Loucy (cell line): ENCODE results near the gene CREG1.

Experiments used
- H2AFZ ChIP-seq: fragments of 200-600 bp; sonication (generic); 2 replicates; pipeline ENCODE4 v1.6.0; 2016; ENCODE audit warnings: antibody characterized with exemption, mild to moderate bottlenecking, low read length, moderate library complexity
- H3F3A ChIP-seq: fragments of 200-600 bp; 2 replicates; pipeline ENCODE4 v1.6.0; 2016; ENCODE audit warnings: antibody characterized with exemption, low read depth, mild to moderate bottlenecking
- H3K27me3 ChIP-seq: fragments of 200-600 bp; sonication (generic); 2 replicates; pipeline ENCODE4 v1.6.1; 2014; ENCODE audit warnings: low read length, mild to moderate bottlenecking; ENCODE audit not compliant: insufficient read depth, poor library complexity, severe bottlenecking
- H3K36me3 ChIP-seq: fragments of 200-600 bp; sonication (generic); 2 replicates; pipeline ENCODE4 v1.6.1; 2016; ENCODE audit warnings: low read length; ENCODE audit not compliant: insufficient read depth
- H3K4me1 ChIP-seq: fragments of 200-600 bp; sonication (generic); 2 replicates; pipeline ENCODE4 v1.5.1; 2014; ENCODE audit warnings: low read length, mild to moderate bottlenecking; ENCODE audit not compliant: insufficient read depth, poor library complexity, severe bottlenecking
- H3K4me2 ChIP-seq: fragments of 200-600 bp; sonication (generic); 2 replicates; pipeline ENCODE4 v1.6.0; 2014; ENCODE audit warnings: antibody characterized with exemption, low read length, low read depth, mild to moderate bottlenecking; ENCODE audit not compliant: poor library complexity, severe bottlenecking
- H3K4me3 ChIP-seq: fragments of 200-600 bp; sonication (generic); 2 replicates; pipeline ENCODE4 v1.5.1; 2014; ENCODE audit warnings: low read length, mild to moderate bottlenecking, mixed read lengths; ENCODE audit not compliant: poor library complexity, severe bottlenecking
- H3K79me2 ChIP-seq: fragments of 200-600 bp; sonication (generic); 2 replicates; pipeline ENCODE4 v1.6.1; 2014; ENCODE audit warnings: low read length; ENCODE audit not compliant: insufficient read depth
- H3K9ac ChIP-seq: fragments of 200-600 bp; sonication (generic); 2 replicates; pipeline ENCODE4 v1.6.0; 2014; ENCODE audit warnings: mild to moderate bottlenecking, low read depth, low read length, moderate library complexity; ENCODE audit not compliant: poor library complexity, severe bottlenecking
- H3K9me2 ChIP-seq: fragments of 200-600 bp; sonication (generic); replicated peaks from 2 replicates; pipeline ENCODE4 v1.6.1; 2016; ENCODE audit warnings: low read depth, low read length, mixed read lengths
- H3K9me3 ChIP-seq: fragments of 200-600 bp; sonication (generic); 2 replicates; pipeline ENCODE4 v1.6.1; 2014; ENCODE audit warnings: mild to moderate bottlenecking, antibody characterized with exemption, low read length, low read depth; ENCODE audit not compliant: insufficient read depth
- H4K20me1 ChIP-seq: fragments of 200-600 bp; sonication (generic); 2 replicates; pipeline ENCODE4 v1.6.0; 2014; ENCODE audit warnings: antibody characterized with exemption, low read length, mild to moderate bottlenecking; ENCODE audit not compliant: insufficient read depth, poor library complexity, severe bottlenecking
- EZH2phosphoT487 ChIP-seq: fragments of 200-600 bp; IDR thresholded peaks from 2 replicates; pipeline ENCODE4 v1.6.1; 2018; ENCODE audit warnings: antibody characterized with exemption, mild to moderate bottlenecking, moderate library complexity, borderline replicate concordance
- TF ChIP-seq, protein P1 (sequence below): fragments of 200-600 bp; sonication (generic); conservative IDR thresholded peaks from 2 replicates; pipeline ENCODE4 v1.5.1; 2014; ENCODE audit warnings: mild to moderate bottlenecking, antibody characterized with exemption, low read length

The CREG1 gene

DNA sequence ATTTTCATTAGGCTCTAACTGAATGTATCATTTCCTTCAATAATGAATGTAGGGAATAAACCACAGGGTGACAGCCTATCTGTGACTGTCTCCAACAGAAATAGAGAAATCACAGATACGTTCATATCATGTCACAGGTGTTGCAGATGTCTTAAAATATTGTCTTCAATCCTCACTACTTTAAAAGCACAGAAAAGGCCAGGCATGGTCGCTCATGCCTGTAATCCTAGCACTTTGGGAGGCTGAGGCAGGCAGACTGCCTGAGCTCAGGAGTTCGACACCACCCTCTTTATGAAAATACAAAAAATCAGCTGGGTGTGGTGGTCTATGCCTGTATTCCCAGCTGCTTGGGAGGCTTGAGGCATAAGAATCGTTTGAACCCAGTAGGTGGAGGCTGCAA lies 8.2 kb downstream of the CREG1 start:
- H3K4me1 ChIP-seq: peaks cover 18% of the 10 kb centered on the region
- TF ChIP-seq, protein P1, sequence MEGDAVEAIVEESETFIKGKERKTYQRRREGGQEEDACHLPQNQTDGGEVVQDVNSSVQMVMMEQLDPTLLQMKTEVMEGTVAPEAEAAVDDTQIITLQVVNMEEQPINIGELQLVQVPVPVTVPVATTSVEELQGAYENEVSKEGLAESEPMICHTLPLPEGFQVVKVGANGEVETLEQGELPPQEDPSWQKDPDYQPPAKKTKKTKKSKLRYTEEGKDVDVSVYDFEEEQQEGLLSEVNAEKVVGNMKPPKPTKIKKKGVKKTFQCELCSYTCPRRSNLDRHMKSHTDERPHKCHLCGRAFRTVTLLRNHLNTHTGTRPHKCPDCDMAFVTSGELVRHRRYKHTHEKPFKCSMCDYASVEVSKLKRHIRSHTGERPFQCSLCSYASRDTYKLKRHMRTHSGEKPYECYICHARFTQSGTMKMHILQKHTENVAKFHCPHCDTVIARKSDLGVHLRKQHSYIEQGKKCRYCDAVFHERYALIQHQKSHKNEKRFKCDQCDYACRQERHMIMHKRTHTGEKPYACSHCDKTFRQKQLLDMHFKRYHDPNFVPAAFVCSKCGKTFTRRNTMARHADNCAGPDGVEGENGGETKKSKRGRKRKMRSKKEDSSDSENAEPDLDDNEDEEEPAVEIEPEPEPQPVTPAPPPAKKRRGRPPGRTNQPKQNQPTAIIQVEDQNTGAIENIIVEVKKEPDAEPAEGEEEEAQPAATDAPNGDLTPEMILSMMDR: no peak
- no peak for TF ChIP-seq EZH2phosphoT487
- no peaks in the 10 kb centered on the region for H3K27me3 ChIP-seq
- H3K9me2 ChIP-seq: no peaks in the 10 kb centered on the region
- H3K9ac ChIP-seq: no peak overlapping the region
- 0 out of 2 replicates have a peak, but pooled peaks cover 4% of the 10 kb centered on the region for H3K79me2 ChIP-seq
- no peak overlapping the region for H3K4me3 ChIP-seq
- no peak overlapping the region for H2AFZ ChIP-seq
- no peaks in the 10 kb centered on the region for H3K9me3 ChIP-seq
- H3F3A ChIP-seq: no peaks in the 10 kb centered on the region
- H4K20me1 ChIP-seq: no peaks in the 10 kb centered on the region
- no peak overlapping the region for H3K4me2 ChIP-seq
- peaks cover 11% of the 10 kb centered on the region; the same call in 1 of the 2 replicates for H3K36me3 ChIP-seq

GRCh38 chr1:167544447-167545093 lies 9.0 kb downstream of the CREG1 start:
- Histone ChIP-seq H3K9me2 (no peaks in the 10 kb centered on the region), H3K9ac (no peak overlapping the region), H3K9me3 (no peaks in the 10 kb centered on the region), H4K20me1 (no peaks in the 10 kb centered on the region), H3K4me1 (peaks cover 15% of the 10 kb centered on the region), H3K27me3 (no peaks in the 10 kb centered on the region), H3K36me3 (peaks cover 11% of the 10 kb centered on the region; the same call in 1 of the 2 replicates), H3F3A (no peaks in the 10 kb centered on the region), H3K79me2 (no peaks in the 10 kb centered on the region), H3K4me3 (no peak overlapping the region), H2AFZ (no peak overlapping the region), H3K4me2 (no peak overlapping the region)
- TF ChIP-seq, protein P1: no peak

DNA sequence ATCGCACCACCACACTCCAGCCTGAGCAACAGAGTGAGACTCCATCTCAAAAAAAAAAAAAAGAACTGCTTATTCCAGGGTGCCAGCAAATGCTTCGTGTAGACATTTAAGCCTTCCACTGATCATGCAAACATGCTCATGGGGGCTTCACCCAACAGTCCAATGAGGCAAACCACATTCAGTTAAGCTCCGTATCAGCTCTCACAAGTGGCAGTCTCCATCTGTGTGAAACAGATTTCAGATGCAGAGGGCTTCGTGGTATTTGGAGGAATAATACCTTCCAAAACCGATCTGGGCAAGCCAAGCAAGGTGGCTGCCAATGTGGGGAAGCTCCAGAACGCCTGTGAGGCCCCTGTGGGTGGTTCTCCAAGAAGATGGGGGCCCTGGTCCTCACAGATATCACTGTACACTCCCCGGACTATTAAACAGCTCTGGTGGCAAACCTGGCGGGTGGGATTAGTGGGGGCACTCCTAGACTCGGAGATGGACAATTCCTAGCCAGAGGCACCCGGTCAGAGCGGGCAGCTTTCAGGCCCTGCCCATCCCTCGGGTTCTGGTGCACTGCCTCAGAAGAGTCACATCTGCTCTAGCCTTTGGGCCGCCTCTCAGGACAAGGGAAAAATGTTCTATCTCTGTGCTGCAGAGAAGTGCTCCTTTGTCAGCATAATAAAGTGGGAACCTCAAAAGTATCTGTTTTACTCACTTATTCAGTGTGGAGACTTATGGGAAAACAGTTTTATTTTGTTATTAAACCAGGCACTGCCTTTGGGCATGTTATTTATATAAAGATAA lies 10.2 kb downstream of the CREG1 start:
- Histone ChIP-seq H3K4me3 (no peak overlapping the region), H2AFZ (no peak overlapping the region), H3K9me2 (no peaks in the 10 kb centered on the region), H3K4me1 (peaks cover 6% of the 10 kb centered on the region), H3F3A (no peaks in the 10 kb centered on the region), H3K9ac (no peak overlapping the region), H3K79me2 (no peaks in the 10 kb centered on the region), H3K9me3 (no peaks in the 10 kb centered on the region), H4K20me1 (no peaks in the 10 kb centered on the region), H3K4me2 (no peak overlapping the region), H3K27me3 (no peaks in the 10 kb centered on the region), H3K36me3 (peaks cover 11% of the 10 kb centered on the region; the same call in 1 of the 2 replicates)
- TF ChIP-seq, protein P1: no peak
- TF ChIP-seq EZH2phosphoT487: no peak
